ENCODE results near the gene NUBP2. TPM values are rescaled to one million over a fixed set of nuclear protein-coding genes. Genes with fewer than 3 reads are reported as not detected.

NUBP2 gene
- total RNA-seq, 1 donor from 2014 or later, result 37.9 TPM

DNA sequence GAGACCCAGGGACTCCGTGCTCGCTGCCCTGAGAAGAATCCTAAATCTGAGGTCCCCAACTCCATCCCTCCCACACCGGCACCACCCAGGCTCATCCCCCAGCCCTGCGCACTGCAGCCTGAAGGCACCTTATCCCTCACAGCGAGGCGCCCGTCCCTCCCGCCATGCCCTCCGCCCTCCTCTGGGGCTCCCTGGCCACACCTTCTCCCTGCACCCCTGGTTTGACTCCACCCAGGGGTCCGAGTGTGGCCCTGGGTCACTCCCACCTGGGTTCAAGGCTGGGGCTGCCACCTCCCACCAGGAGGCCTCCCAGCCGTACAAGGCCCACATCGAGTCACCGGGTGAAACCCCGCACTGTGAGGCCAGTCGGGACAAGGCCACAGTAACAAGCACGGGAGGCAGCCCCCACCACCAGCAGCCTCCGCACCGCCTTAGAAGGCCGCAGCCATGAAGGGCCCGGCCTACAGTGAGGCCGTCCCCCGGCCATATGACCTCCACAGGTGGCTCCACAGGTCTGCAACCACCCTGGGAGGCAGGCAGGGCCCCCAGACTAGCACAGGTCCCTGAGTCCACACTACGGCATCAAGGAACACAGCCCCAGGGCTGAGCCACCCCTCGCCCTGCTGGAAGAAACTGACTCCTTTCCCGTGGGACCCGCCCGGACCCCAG lies 35.6 kb downstream of the NUBP2 start:
- ATAC-seq (no peak), DNase-seq (ENCODE audit: missing footprints) (no peak)
- intact Hi-C loops (cut with DNase I), result no loop called here

DNA sequence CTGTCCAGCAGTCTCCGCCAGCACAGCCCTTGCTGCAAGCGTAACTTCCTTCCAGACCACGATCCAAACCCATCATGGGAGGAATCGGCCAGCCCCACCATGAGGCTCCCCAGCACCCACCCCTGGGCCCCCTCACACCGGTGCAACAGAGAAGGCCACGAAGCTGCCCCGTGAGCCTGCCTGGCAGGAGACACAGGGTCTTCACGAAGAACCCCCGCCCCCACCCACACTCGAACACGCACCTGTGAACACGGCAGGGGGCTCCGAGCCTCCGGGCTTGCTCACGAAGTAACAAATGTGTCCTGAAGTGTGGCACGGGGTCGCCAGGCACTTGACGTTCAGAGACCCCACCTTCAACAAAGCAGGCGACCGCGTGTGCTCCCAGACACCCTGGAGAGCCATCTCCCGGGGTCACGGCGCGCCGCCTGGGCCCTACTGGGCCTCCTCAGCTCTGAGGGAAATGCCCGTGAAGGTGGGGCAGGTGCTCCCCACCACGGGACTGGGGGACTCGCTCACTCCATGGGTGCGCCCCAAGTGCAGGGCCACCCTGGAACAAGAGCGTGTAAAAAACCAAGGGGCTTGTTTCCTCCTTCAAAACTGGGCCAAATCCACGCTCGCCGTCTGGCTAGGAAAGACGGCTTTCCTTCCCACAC lies 36.2 kb downstream of the NUBP2 start:
- no peak for DNase-seq (ENCODE audit: missing footprints)
- no peak for ATAC-seq
- intact Hi-C loops (cut with DNase I), result no loop called here

- ATAC-seq, result no peak
- no peak for DNase-seq (ENCODE audit: missing footprints)
- intact Hi-C loops (cut with DNase I), result loop anchor here (5.0 kb wide), 1 partner anchor 32 kb away; no protein-coding TSS in a partner anchor
Measured at GRCh38 chr16:1819611-1820010, 36.9 kb downstream of the NUBP2 start.

- intact Hi-C loops (cut with DNase I), result loop anchor here (5.0 kb wide), 1 partner anchor 33 kb away; no protein-coding TSS in a partner anchor
- ATAC-seq, result no peak
- DNase-seq (ENCODE audit: missing footprints), result no peak
Measured at GRCh38 chr16:1820096-1820945, 37.6 kb downstream of the NUBP2 start.

- intact Hi-C loops (cut with DNase I), result loop anchor here (5.0 kb wide), 1 partner anchor 34 kb away; no protein-coding TSS in a partner anchor
- no peak for DNase-seq (ENCODE audit: missing footprints)
- ATAC-seq, result no peak
Measured at GRCh38 chr16:1820946-1821290, 38.2 kb downstream of the NUBP2 start.

DNA sequence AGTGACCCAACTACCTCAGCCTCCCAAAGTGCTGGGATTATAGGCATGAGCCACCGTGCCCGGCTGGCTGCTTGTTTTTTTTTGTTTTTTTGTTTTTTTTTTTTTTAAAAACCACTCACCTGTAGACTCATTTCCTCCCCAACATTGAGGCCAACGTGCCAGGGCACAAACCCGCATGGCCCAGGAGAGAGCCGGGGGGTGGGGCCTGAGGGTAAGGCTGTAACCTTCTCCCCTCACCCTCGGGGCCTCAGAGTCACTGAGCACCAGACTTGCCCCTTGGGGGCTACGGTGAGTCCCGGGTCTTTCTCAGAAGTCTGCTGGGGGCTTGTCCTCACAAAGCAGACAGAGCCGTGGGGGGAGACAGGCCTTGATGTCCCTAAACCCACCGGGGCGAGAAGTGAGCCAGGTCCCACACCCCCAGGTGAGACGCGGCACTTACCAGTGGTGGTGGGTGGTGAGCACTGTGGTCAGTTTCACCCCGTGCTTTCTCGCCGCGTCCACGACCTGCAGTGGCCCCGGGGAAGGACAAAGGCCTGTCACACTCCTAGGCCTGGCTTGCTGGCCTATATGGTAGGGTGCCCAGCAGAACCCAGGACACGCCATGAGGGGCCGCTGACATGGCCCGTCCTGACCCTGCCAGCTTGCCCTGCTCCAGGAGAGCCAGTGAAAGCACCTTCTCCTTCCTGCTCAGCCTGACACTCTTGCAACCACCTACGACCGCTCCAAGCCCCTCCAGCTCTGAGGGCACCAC lies 39.3 kb downstream of the NUBP2 start:
- intact Hi-C loops (cut with DNase I), result loop anchor here (5.0 kb wide), 1 partner anchor 35 kb away; no protein-coding TSS in a partner anchor
- DNase-seq (ENCODE audit: missing footprints) (no peak), ATAC-seq (no peak)

GRCh38 chr16:1822801-1823200 lies 40.0 kb downstream of the NUBP2 start:
- DNase-seq (ENCODE audit: missing footprints) (no peak), ATAC-seq (no peak)
- intact Hi-C loops (cut with DNase I), result loop anchor here (5.0 kb wide), 1 partner anchor 36 kb away; no protein-coding TSS in a partner anchor

GRCh38 chr16:1823821-1824220 lies 41.1 kb downstream of the NUBP2 start:
- intact Hi-C loops (cut with DNase I), result loop anchor here (5.0 kb wide), 1 partner anchor 37 kb away; no protein-coding TSS in a partner anchor
- ATAC-seq (no peak), DNase-seq (ENCODE audit: missing footprints) (no peak)

DNA sequence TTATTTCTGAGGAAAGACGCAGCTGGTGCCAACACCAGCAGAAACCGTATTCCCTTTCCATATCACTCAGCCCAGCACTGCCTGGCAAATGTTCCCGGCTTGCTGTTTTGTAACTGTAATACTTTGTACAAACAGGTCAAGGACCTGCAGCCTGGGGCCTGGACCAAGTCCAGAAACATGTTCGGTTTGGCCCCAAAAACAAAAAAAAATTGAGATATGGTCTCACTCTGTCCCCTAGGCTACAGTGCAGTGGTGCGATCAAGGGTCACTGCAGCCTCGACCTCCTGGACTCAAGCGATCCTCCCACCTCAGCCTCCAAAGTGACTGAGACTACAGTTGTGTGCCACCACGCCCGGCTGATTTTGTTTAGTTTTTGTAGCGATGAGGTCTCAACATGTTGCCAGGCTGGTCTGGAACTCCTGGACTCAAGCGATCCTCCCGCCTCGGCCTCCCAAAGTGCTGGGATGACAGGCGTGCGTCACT lies 42.7 kb downstream of the NUBP2 start:
- DNase-seq (ENCODE audit: missing footprints), result no peak
- intact Hi-C loops (cut with DNase I), result loop anchor here (5.0 kb wide), 1 partner anchor 213 kb away; the partner anchor contains the start of genes CRAMP1 and IFT140
- ATAC-seq, result no peak

DNA sequence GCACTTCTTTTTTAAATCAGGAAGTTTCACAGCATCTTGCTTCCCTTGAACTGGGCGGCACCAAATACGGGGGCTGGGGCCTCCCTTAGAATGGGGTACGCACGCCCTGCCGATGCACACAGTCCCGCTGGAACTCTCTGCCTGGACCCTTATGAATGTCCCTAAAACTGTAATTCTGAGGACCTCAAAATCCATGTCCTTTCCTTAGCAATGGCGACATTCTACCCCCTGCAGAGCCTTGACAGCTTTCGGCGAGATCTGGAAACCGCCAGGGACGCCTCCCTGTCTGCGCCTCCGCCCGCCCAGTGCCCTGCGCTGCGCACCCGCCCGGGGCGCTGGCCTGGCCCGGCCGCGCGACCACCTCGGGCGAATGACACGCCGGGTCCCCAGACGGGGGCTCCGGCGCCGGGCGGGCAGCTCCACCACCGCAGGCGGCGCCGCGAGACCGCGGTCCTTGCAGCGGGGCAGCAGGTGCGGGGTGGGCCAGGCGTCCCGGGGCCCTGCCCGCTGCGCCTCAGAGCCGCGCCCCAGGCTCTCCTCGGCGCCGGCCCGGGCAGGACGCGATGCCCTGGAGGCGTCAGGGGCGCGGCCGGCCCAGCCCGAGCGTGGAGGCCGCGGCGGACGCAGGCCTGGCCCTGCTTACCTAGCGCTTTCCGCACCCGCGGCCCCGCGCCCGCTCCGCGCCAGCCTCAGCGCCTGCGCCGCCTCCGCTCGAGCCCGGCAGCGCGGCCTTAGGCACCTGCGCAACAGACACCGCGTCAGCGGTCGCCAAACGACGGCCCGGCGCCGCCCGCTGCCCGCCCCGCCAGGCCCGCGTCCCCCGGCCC lies 43.3 kb downstream of the NUBP2 start:
- DNase-seq (ENCODE audit: missing footprints) (no peak), ATAC-seq (peak; percentile 8)
- intact Hi-C loops (cut with DNase I), result loop anchor here (5.0 kb wide), 1 partner anchor 214 kb away; the partner anchor contains the start of genes CRAMP1 and IFT140

GRCh38 chr16:1826691-1827573 lies 44.2 kb downstream of the NUBP2 start, which contains the start of the genes FAHD1 and HAGH:
Gene FAHD1, plus strand, starts transcription at chr16:1827206. Its CDS starts 33 bp downstream, at chr16:1827239.
Gene HAGH, minus strand, starts transcription at chr16:1826825. Its CDS starts 38 bp downstream, at chr16:1826787.
- peak; percentile 96 for DNase-seq (ENCODE audit: missing footprints)
- peak; percentile 96 for ATAC-seq

DNA sequence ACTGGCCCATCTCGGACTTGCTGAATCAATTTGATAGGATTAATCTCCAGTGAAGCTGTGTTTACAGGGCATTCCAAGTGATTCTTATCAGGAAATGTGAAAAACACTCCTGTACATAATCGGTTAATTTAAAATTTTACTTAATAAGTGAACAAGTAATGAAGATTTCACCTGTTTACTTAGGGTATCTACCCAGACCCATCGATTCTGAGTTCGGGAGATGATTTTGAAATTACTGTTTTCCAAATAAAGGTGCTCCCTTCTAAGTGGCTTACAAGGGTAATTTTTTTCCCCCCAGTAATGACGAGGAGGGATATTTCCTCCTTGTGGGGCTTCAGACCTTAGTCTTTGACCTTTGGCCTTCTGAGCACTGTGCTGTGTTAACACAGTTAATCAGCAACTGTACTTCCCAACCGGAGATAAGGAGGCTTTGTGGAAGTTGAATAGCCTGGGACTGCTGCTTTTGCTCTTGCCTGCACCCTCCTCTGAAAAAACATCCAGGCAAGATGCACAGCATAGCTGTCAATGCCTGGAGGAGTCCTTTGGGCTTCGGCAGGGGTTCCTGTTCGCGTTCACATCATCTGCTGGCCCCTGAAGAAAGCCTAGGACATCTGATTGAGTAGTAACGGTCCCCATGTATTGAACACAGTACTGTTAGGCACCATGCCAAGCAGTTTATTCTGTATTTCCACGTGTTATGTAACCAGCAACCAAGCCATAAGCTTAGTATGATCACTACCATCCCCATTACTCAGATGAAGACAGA lies 46.1 kb downstream of the NUBP2 start:
- no peak for DNase-seq (ENCODE audit: missing footprints)
- no peak for ATAC-seq
- intact Hi-C loops (cut with DNase I), result loop anchor here (5.0 kb wide), 1 partner anchor 217 kb away; the partner anchor contains the start of genes CRAMP1 and IFT140

More at GRCh38 chr16:1826691-1827573, 44.2 kb downstream of the NUBP2 start, which contains the start of the genes FAHD1 and HAGH:
- intact Hi-C loops (cut with DNase I), result loop anchor here (5.0 kb wide), 1 partner anchor 215 kb away; the partner anchor contains the start of genes CRAMP1 and IFT140

DNA sequence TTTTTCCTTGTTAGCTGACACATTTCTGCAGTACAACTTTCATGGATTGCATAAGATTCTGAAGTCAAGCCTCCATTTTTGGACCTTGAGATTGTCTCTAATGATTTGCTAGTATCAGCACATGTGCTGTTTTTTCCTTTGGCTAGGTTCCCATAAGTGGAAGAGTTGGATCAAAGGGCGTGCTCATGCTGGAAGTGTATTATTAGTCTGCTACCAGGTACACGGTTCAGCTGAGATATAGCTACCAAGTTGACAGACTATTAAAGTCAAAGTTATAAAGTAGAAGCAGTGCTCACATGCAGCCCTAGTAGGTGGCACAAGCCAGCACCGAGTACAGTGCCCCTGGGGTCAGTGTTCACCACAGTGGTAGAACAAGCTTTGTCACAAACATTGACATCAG lies 47.5 kb downstream of the NUBP2 start:
- intact Hi-C loops (cut with DNase I), result no loop called here
- DNase-seq (ENCODE audit: missing footprints), result no peak
- ATAC-seq, result no peak

DNA sequence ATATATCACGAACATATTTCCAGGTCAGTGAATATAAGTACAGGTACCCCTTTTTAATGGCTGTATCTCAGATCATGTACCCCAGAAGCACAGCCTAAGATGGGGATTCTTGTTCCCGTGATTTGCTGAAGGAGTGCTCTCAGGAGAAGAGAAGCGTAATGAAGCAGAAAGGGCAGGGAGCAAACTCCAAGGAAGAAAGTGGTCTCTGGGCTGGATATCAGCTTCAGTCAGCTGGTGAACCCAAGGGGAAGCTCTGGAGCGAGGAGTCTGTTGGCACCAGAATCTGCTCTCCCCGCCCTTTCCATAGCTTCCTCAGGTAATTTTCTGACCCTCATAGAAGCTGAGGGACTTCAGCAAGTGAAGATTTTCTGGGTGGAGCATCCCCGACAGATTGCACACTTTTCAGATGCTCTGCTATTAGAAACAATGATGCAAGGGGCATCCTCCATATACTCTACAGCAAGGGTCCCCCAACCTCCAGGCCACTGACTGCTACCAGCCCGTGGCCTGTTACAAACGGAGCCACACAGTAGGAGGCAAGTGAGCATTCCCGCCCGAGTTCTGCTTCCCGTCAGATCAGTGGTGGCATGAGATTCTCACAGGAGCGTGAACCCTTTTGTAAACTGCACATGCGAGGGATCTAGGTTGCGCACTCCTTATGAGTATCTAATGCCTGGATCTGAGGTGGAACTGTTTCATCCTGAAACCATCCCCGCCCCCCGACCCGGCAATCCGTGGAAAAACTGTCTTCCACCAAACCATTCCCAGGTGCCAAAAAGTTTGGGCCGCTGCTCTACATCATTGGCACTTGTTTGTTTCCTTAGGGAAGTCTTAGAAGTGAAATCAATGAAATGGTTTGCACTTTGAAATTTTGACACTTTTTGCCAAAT lies 48.7 kb downstream of the NUBP2 start:
- ATAC-seq, result no peak
- DNase-seq (ENCODE audit: missing footprints), result no peak
- intact Hi-C loops (cut with DNase I), result no loop called here

Measured in Right ventricle myocardium inferior (tissue), 1 donor.